GM18873 (cell line): Measurements from ENCODE around the gene OFD1.

Experiments
- ATAC-seq: cut with Tn5 transposase; IDR thresholded peaks from one replicate; pipeline ENCODE4 v1.9.1; 2021; ENCODE audit warnings: mild to moderate bottlenecking, moderate library complexity, moderate number of reproducible peaks; ENCODE audit not compliant: unreplicated experiment, low FRiP score

OFD1 gene

GRCh38 chrX:13734278-13735172, at the start of gene OFD1, which contains the start of gene TRAPPC2:
OFD1 (plus strand) TSS chrX:13734748; CDS start chrX:13735072, 324 bp downstream.
TRAPPC2 (minus strand) TSS chrX:13734620; CDS start chrX:13719963, 14,657 bp downstream.
- ATAC-seq, result peak; percentile 93

GRCh38 chrX:13685126-13685763, 49.3 kb upstream of the OFD1 start:
- no peak for ATAC-seq

GRCh38 chrX:13687203-13687602, 47.3 kb upstream of the OFD1 start:
- ATAC-seq, result no peak

GRCh38 chrX:13688384-13688957, 46.1 kb upstream of the OFD1 start:
- ATAC-seq, result no peak

GRCh38 chrX:13688958-13689740, 45.4 kb upstream of the OFD1 start, which contains the start of gene RAB9A:
RAB9A (plus strand) TSS chrX:13689128; CDS start chrX:13708747, 19,619 bp downstream.
- ATAC-seq, result peak; percentile 42

GRCh38 chrX:13689741-13690211, 44.8 kb upstream of the OFD1 start:
- ATAC-seq, result no peak

- ATAC-seq, result no peak
These were observed 43.7 kb upstream of the OFD1 start for GRCh38 chrX:13690836-13691235.

- ATAC-seq, result no peak
These were observed 42.6 kb upstream of the OFD1 start for GRCh38 chrX:13691841-13692371.

- no peak for ATAC-seq
These were observed 41.7 kb upstream of the OFD1 start for GRCh38 chrX:13692771-13693231.

GRCh38 chrX:13693341-13693961, 41.1 kb upstream of the OFD1 start:
- no peak for ATAC-seq

- no peak for ATAC-seq
These were observed 40.2 kb upstream of the OFD1 start for GRCh38 chrX:13694359-13694758.

- ATAC-seq, result no peak
These were observed 39.6 kb upstream of the OFD1 start for GRCh38 chrX:13694983-13695382.

- ATAC-seq, result no peak
These were observed 38.9 kb upstream of the OFD1 start for GRCh38 chrX:13695601-13696115.

GRCh38 chrX:13697455-13697854, 37.1 kb upstream of the OFD1 start:
- no peak for ATAC-seq

GRCh38 chrX:13697976-13698375, 36.6 kb upstream of the OFD1 start:
- ATAC-seq, result no peak

- ATAC-seq, result no peak
These were observed 36.1 kb upstream of the OFD1 start for GRCh38 chrX:13698432-13698831.

GRCh38 chrX:13699183-13699826, 35.2 kb upstream of the OFD1 start:
- ATAC-seq, result no peak

GRCh38 chrX:13700380-13700779, 34.2 kb upstream of the OFD1 start:
- no peak for ATAC-seq
